ENCODE data around the gene GGACT. TPM values are rescaled to one million over a fixed set of nuclear protein-coding genes. Genes with fewer than 3 reads are reported as not detected.

Gene GGACT
- 1 to 10 TPM; 1.4 TPM for total RNA-seq

- Histone ChIP-seq H3K27me3 (no peaks in the 10 kb centered on the region), H3K4me1 (peaks cover 0 to 4% of the 10 kb centered on the region in 2 donors), H3K27ac (peak within 1 kb of the TSS; percentile 52 to 54), H3K4me3 (peak within 1 kb of the TSS; percentile 53 to 67), H3K36me3 (no peaks in the 10 kb centered on the region), H3K9me3 (no peaks in the 10 kb centered on the region)
- TF ChIP-seq CTCF (IDR thresholded peaks at IDR 0.05) = peak; percentile 69 to 81
- DNase-seq (ENCODE audit: low spot score) = peak; percentile 64
These were observed at the start of gene GGACT for GRCh38 chr13:100588331-100589177. Gene GGACT, minus strand, starts transcription at chr13:100588789. Its CDS starts 56,198 bp downstream, at chr13:100532591.

GRCh38 chr13:100637796-100638195 lies 49.2 kb upstream of the GGACT start:
- Histone ChIP-seq H3K9me3 (no peaks in the 10 kb centered on the region), H3K4me3 (no peak overlapping the region), H3K27ac (no peak overlapping the region), H3K4me1 (no peaks in the 10 kb centered on the region), H3K27me3 (no peaks in the 10 kb centered on the region), H3K36me3 (peaks cover 30% of the 10 kb centered on the region)
- no peak for DNase-seq (ENCODE audit: low spot score)
- TF ChIP-seq CTCF (IDR thresholded peaks at IDR 0.05) = no peak

- TF ChIP-seq CTCF (IDR thresholded peaks at IDR 0.05) = no peak
- Histone ChIP-seq H3K4me1 (no peaks in the 10 kb centered on the region), H3K36me3 (peaks cover 30% of the 10 kb centered on the region), H3K27ac (no peak overlapping the region), H3K9me3 (no peaks in the 10 kb centered on the region), H3K4me3 (no peak overlapping the region), H3K27me3 (no peaks in the 10 kb centered on the region)
- DNase-seq (ENCODE audit: low spot score) = no peak
These were observed 48.8 kb upstream of the GGACT start for GRCh38 chr13:100637380-100637779.

GRCh38 chr13:100636441-100636840 lies 47.9 kb upstream of the GGACT start:
- no peak for TF ChIP-seq CTCF (IDR thresholded peaks at IDR 0.05)
- H3K27me3 ChIP-seq = no peaks in the 10 kb centered on the region
- DNase-seq (ENCODE audit: low spot score) = no peak
- H3K4me3 ChIP-seq = no peak overlapping the region
- no peaks in the 10 kb centered on the region for H3K9me3 ChIP-seq
- peaks cover 30% of the 10 kb centered on the region for H3K36me3 ChIP-seq
- no peak overlapping the region for H3K27ac ChIP-seq
- H3K4me1 ChIP-seq = no peaks in the 10 kb centered on the region

GRCh38 chr13:100636004-100636403 lies 47.4 kb upstream of the GGACT start:
- H3K4me3 ChIP-seq = no peak overlapping the region
- H3K9me3 ChIP-seq = no peaks in the 10 kb centered on the region
- H3K27ac ChIP-seq = no peak overlapping the region
- H3K4me1 ChIP-seq = no peaks in the 10 kb centered on the region
- H3K36me3 ChIP-seq = peaks cover 30% of the 10 kb centered on the region
- no peak for DNase-seq (ENCODE audit: low spot score)
- no peak for TF ChIP-seq CTCF (IDR thresholded peaks at IDR 0.05)
- no peaks in the 10 kb centered on the region for H3K27me3 ChIP-seq

All from right atrium auricular region (tissue), 2 donors.